CD8-positive, alpha-beta memory T cell (primary cell): ENCODE measurements around the gene ZNF184. TPM values are rescaled to one million over a fixed set of nuclear protein-coding genes. Genes with fewer than 3 reads are reported as not detected.
A peak's percentile ranks its signal among the peaks of the same experiment; 100 is the strongest.

ENCODE experiments used
- CTCF ChIA-PET: fragments of 350-600 bp; sonication (Branson Sonifier 250); formaldehyde crosslinking; loops from one replicate; lab custom pipeline; 2021; ENCODE audit warnings: antibody characterized with exemption; lab: Charles Lee
- POLR2A ChIA-PET: fragments of 350-600 bp; sonication (Branson Sonifier 250); formaldehyde crosslinking; loops from one replicate; lab custom pipeline; 2021; ENCODE audit warnings: antibody characterized with exemption; lab: Charles Lee
- DNase-seq, 5 donors: peaks; one replicate each; pipeline versions ENCODE4 v3.0.0 to v3.0.0-alpha.2; 2020 to 2022; ENCODE audit warnings: mixed read lengths in 1 of 5
- H3K27ac ChIP-seq: one replicate; pipeline ENCODE4 v1.7.0; 2013; ENCODE audit warnings: low read depth, mild to moderate bottlenecking, low read length, moderate library complexity
- H3K27me3 ChIP-seq: 2 replicates; pipeline ENCODE4 v1.7.0; 2013; ENCODE audit warnings: low read length, mild to moderate bottlenecking; ENCODE audit not compliant: insufficient read depth, poor library complexity, severe bottlenecking
- H3K36me3 ChIP-seq: 2 replicates; pipeline ENCODE4 v1.7.0; 2013; ENCODE audit warnings: mild to moderate bottlenecking, low read length, moderate library complexity; ENCODE audit not compliant: insufficient read depth
- H3K4me1 ChIP-seq: 2 replicates; pipeline ENCODE4 v1.7.0; 2013; ENCODE audit warnings: mild to moderate bottlenecking, low read length, moderate library complexity; ENCODE audit not compliant: insufficient read depth
- H3K4me3 ChIP-seq: 2 replicates; pipeline ENCODE4 v1.7.0; 2013; ENCODE audit warnings: mild to moderate bottlenecking, low read length
- H3K9me3 ChIP-seq: 2 replicates; pipeline ENCODE4 v1.7.0; 2013; ENCODE audit warnings: mild to moderate bottlenecking, low read length
- H3K27ac Mint-ChIP-seq, 8 donors: one replicate each; pipeline ENCODE4 v1.8.0; 2020 to 2021; ENCODE audit warnings: mixed read lengths in 8 of 8, mild to moderate bottlenecking in 6 of 8, inconsistent platforms in 3 of 8, moderate library complexity in 3 of 8
- H3K27me3 Mint-ChIP-seq, 2 donors: one replicate each; pipeline ENCODE4 v1.8.0; 2020 to 2021; ENCODE audit warnings: mixed read lengths in 2 of 2, mild to moderate bottlenecking in 1 of 2, moderate library complexity in 1 of 2
- H3K36me3 Mint-ChIP-seq, 3 donors: one replicate each; pipeline ENCODE4 v1.8.0; 2020 to 2021; ENCODE audit warnings: mixed read lengths in 3 of 3, inconsistent platforms in 1 of 3, mild to moderate bottlenecking in 1 of 3
- H3K4me1 Mint-ChIP-seq, 3 donors: one replicate each; pipeline ENCODE4 v1.8.0; 2020 to 2021; ENCODE audit warnings: mixed read lengths in 3 of 3, inconsistent platforms in 1 of 3, mild to moderate bottlenecking in 1 of 3
- H3K4me3 Mint-ChIP-seq, 7 donors: one replicate each; pipeline ENCODE4 v1.8.0; 2020 to 2021; ENCODE audit warnings: mixed read lengths in 7 of 7, mild to moderate bottlenecking in 6 of 7, moderate library complexity in 4 of 7, inconsistent platforms in 2 of 7
- H3K9me3 Mint-ChIP-seq, 5 donors: one replicate each; pipeline ENCODE4 v1.8.0; 2020 to 2022; ENCODE audit warnings: mixed read lengths in 5 of 5, mild to moderate bottlenecking in 3 of 5, moderate library complexity in 2 of 5, inconsistent platforms in 1 of 5
- polyA plus RNA-seq: library from polyadenylated mRNA; unstranded; fragments of 300-500 nt; fragmentation: Illumina TruSeq; gene quantifications from one replicate; pipeline ENCODE4 v1.2.3, GENCODE V29; 2021
- total RNA-seq, 2 experiments: library from RNA; stranded (reverse); gene quantifications; one replicate each; pipeline ENCODE4 v1.2.3, GENCODE V29; 2021

Gene ZNF184
- total and polyA plus RNA-seq, 3 experiments from 2014 or later = 9.7 to 10.8 (median 10.0) TPM

DNA sequence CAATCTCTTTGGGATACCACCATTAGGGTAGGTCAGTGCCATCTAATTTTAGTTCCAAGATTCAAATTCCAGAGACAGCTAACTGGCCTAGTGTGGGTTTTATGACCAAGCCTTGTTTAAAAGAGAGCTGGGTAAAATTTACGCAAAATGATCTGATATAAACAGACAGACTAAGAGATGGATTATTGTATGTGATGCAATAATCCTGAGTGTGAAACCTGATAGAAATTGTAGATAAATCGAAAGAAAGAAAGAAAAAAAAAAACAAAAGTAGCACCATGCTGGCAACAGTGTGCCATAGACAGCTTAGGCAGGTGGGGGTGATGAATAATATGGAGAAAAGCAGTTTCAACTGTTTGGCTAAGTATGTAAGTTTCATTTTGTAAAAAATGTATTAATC is 2.9 kb downstream of the ZNF184 start:
- H3K36me3 ChIP-seq = peaks cover 5% of the 10 kb centered on the region
- CTCF ChIA-PET = interaction anchor here (2.2 kb wide), 1 partner anchor 282 kb away, joined by 5 read pairs; no protein-coding TSS in a partner anchor
- peak overlapping the region in 1 of 7 donors; percentile 28 for H3K4me3 Mint-ChIP-seq

GRCh38 chr6:27468334-27468733 is 4.6 kb downstream of the ZNF184 start:
- H3K36me3 ChIP-seq = peaks cover 10% of the 10 kb centered on the region
- no peaks in the 10 kb centered on the region for H3K9me3 Mint-ChIP-seq
- peak overlapping the region in 5 of 8 donors; percentile 18 to 94 (median 28) for H3K27ac Mint-ChIP-seq
- H3K36me3 Mint-ChIP-seq = peaks cover 17 to 63% (median 23%) of the 10 kb centered on the region in 3 donors
- ChIA-PET CTCF (no interaction called here), POLR2A (no interaction called here)
- DNase-seq = no peak
- no peak overlapping the region for H3K27ac ChIP-seq
- H3K4me1 Mint-ChIP-seq = peaks cover 65 to 87% (median 78%) of the 10 kb centered on the region in 3 donors
- no peaks in the 10 kb centered on the region for H3K27me3 ChIP-seq
- H3K4me3 ChIP-seq = no peak overlapping the region
- H3K4me1 ChIP-seq = peaks cover 19% of the 10 kb centered on the region
- H3K27me3 Mint-ChIP-seq = peaks cover 0 to 7% of the 10 kb centered on the region in 2 donors
- H3K9me3 ChIP-seq = no peaks in the 10 kb centered on the region
- peak overlapping the region in 1 of 7 donors; percentile 22 for H3K4me3 Mint-ChIP-seq

More for the DNA sequence above, 2.9 kb downstream of the ZNF184 start:
- peak overlapping the region in 5 of 8 donors; percentile 18 to 94 (median 57) for H3K27ac Mint-ChIP-seq
- H3K27me3 Mint-ChIP-seq = peaks cover 0 to 7% of the 10 kb centered on the region in 2 donors
- no peaks in the 10 kb centered on the region for H3K9me3 ChIP-seq
- no peak for DNase-seq
- no peak overlapping the region for H3K27ac ChIP-seq
- POLR2A ChIA-PET = no interaction called here
- peaks cover 57 to 73% (median 65%) of the 10 kb centered on the region in 3 donors for H3K4me1 Mint-ChIP-seq
- no peaks in the 10 kb centered on the region for H3K9me3 Mint-ChIP-seq
- peaks cover 19% of the 10 kb centered on the region for H3K4me1 ChIP-seq
- H3K36me3 Mint-ChIP-seq = peaks cover 4 to 52% (median 17%) of the 10 kb centered on the region in 3 donors
- no peak overlapping the region for H3K4me3 ChIP-seq
- H3K27me3 ChIP-seq = no peaks in the 10 kb centered on the region

DNA sequence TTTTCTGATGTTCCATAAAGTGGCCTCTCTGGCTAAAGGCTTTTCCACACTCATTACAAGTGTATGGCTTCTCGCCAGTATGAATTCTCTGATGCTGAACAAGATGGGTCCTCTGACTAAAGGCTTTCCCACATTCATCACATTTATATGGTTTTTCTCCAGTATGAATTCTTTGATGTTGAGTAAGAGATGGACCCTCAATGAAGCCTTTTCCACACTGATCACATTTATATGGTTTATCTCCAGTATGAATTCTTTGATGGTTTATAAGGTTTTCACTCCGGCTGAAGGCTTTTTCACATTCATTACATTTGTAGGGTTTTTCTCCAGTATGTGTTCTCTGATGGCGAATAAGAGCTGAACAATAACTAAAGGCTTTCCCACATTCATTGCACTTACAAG is 20.4 kb downstream of the ZNF184 start:
- H3K9me3 ChIP-seq = peaks cover 82% of the 10 kb centered on the region
- no peaks in the 10 kb centered on the region for H3K4me1 ChIP-seq
- no peaks in the 10 kb centered on the region for H3K27me3 Mint-ChIP-seq
- peaks cover 84 to 98% (median 96%) of the 10 kb centered on the region in 5 donors for H3K9me3 Mint-ChIP-seq
- H3K4me1 Mint-ChIP-seq = peaks cover 0 to 2% (median 0%) of the 10 kb centered on the region in 3 donors
- ChIA-PET POLR2A (no interaction called here), CTCF (no interaction called here)
- H3K4me3 ChIP-seq = peak overlapping the region; percentile 4
- peaks cover 61% of the 10 kb centered on the region for H3K36me3 ChIP-seq
- peaks cover 65 to 91% (median 89%) of the 10 kb centered on the region in 3 donors for H3K36me3 Mint-ChIP-seq
- DNase-seq = no peak
- no peaks in the 10 kb centered on the region for H3K27me3 ChIP-seq
- H3K27ac ChIP-seq = no peak overlapping the region
- no peak overlapping the region for H3K4me3 Mint-ChIP-seq
- H3K27ac Mint-ChIP-seq = no peak overlapping the region

DNA sequence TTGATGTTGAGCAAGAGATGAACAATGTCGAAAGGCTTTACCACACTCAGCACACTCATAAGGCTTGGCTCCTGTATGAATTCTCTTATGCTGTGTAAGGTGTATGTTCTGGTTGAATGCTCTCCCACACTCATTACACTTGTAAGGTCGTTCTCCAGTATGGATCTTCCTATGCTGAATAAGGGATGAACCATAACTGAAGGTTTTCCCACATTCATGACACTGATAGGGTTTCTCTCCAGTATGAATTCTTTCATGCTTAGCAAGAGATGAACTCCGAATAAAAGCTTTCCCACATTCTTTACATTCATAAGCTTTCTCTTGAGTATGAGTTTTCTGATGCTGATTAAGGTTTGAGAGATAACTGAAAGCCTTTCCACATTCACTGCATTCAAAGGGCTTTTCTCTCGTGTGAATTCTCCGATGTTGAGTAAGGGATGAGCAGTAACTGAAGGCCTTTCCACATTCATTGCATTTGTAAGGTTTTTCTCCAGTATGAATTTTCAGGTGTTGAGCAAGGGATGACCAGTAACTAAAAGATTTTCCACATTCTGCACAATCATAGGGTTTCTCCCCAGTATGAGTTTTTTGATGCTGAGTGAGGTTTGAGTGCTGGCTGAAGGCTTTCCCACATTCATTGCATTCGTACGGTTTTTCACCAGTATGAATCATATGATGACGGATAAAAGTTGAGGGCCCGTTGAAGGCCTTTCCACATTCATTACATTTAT is 21.1 kb downstream of the ZNF184 start:
- Mint-ChIP-seq H3K36me3 (peaks cover 59 to 89% (median 84%) of the 10 kb centered on the region in 3 donors), H3K4me3 (no peak overlapping the region), H3K27ac (no peak overlapping the region), H3K27me3 (no peaks in the 10 kb centered on the region), H3K9me3 (peaks cover 84 to 97% (median 94%) of the 10 kb centered on the region in 5 donors), H3K4me1 (peaks cover 0 to 2% (median 0%) of the 10 kb centered on the region in 3 donors)
- Histone ChIP-seq H3K27ac (no peak overlapping the region), H3K9me3 (peaks cover 82% of the 10 kb centered on the region), H3K4me3 (peak overlapping the region; percentile 7), H3K27me3 (no peaks in the 10 kb centered on the region), H3K4me1 (no peaks in the 10 kb centered on the region), H3K36me3 (peaks cover 54% of the 10 kb centered on the region)
- ChIA-PET CTCF (no interaction called here), POLR2A (no interaction called here)
- DNase-seq = no peak

DNA sequence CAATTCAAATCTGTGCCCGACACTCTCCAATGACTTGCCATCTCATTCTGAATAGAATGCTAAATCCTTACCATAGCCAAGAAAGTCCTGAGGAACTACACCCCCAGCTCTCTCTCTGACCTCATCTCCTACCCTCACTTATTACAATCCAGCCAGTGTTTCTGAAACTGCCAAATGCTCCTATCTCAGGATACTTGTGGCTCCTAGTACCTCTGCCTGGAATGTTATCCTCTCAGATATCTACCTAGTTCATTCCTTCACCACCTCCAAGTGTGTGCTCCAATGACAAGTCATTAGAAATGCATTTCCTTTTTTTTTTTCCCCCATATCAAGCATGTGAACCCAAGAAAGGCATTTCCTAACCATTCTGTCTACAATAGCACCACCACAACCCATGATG is 24.4 kb downstream of the ZNF184 start:
- Histone ChIP-seq H3K27me3 (no peaks in the 10 kb centered on the region), H3K9me3 (peaks cover 59% of the 10 kb centered on the region), H3K27ac (no peak overlapping the region), H3K36me3 (peaks cover 21% of the 10 kb centered on the region), H3K4me3 (no peak overlapping the region), H3K4me1 (no peaks in the 10 kb centered on the region)
- no peak overlapping the region for H3K27ac Mint-ChIP-seq
- H3K27me3 Mint-ChIP-seq = no peaks in the 10 kb centered on the region
- peaks cover 25 to 56% (median 55%) of the 10 kb centered on the region in 3 donors for H3K36me3 Mint-ChIP-seq
- peaks cover 61 to 75% (median 67%) of the 10 kb centered on the region in 5 donors for H3K9me3 Mint-ChIP-seq
- POLR2A ChIA-PET = no interaction called here
- no peaks in the 10 kb centered on the region for H3K4me1 Mint-ChIP-seq
- DNase-seq = no peak
- CTCF ChIA-PET = no interaction called here
- H3K4me3 Mint-ChIP-seq = no peak overlapping the region

- no peak for DNase-seq
- ChIA-PET CTCF (no interaction called here), POLR2A (no interaction called here)
- Histone ChIP-seq H3K36me3 (no peaks in the 10 kb centered on the region), H3K4me1 (no peaks in the 10 kb centered on the region), H3K27me3 (no peaks in the 10 kb centered on the region), H3K9me3 (peaks cover 6% of the 10 kb centered on the region), H3K4me3 (no peak overlapping the region), H3K27ac (no peak overlapping the region)
- peaks cover 21 to 49% (median 38%) of the 10 kb centered on the region in 5 donors for H3K9me3 Mint-ChIP-seq
- peaks cover 2 to 35% (median 12%) of the 10 kb centered on the region in 3 donors for H3K36me3 Mint-ChIP-seq
- H3K4me1 Mint-ChIP-seq = no peaks in the 10 kb centered on the region
- H3K4me3 Mint-ChIP-seq = no peak overlapping the region
- H3K27ac Mint-ChIP-seq = no peak overlapping the region
- H3K27me3 Mint-ChIP-seq = no peaks in the 10 kb centered on the region
Observed at GRCh38 chr6:27442932-27443331, 30.0 kb downstream of the ZNF184 start.

GRCh38 chr6:27441001-27441400 is 31.9 kb downstream of the ZNF184 start:
- no peaks in the 10 kb centered on the region for H3K4me1 Mint-ChIP-seq

DNA sequence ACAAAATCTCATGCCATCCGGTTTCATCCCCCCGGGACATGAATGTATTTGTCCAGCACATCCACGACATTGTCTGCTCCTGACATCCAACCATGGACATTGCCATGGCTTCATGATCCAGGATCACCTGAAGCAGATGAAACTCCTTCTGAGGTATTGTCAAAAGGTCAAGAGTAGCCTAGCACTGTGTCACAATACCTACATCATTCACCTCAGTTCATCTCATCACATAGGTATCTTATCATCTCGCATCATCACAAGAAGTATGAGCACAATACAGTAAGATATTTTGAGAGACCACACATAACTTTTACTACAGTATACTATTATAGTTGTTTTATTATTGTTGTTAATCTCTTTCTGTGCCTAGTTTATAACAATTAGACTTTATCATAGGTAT is 33.5 kb downstream of the ZNF184 start:
- no peaks in the 10 kb centered on the region for H3K36me3 ChIP-seq
- H3K9me3 ChIP-seq = peaks cover 2% of the 10 kb centered on the region
- no peak overlapping the region for H3K27ac ChIP-seq
- Mint-ChIP-seq H3K36me3 (peaks cover 1 to 39% (median 2%) of the 10 kb centered on the region in 3 donors), H3K9me3 (peaks cover 9 to 52% (median 37%) of the 10 kb centered on the region in 5 donors), H3K4me1 (no peaks in the 10 kb centered on the region), H3K27ac (no peak overlapping the region), H3K4me3 (no peak overlapping the region), H3K27me3 (peaks cover 6 to 9% of the 10 kb centered on the region in 2 donors)
- no peak overlapping the region for H3K4me3 ChIP-seq
- DNase-seq = no peak
- POLR2A ChIA-PET = no interaction called here
- no peaks in the 10 kb centered on the region for H3K4me1 ChIP-seq
- CTCF ChIA-PET = no interaction called here
- no peaks in the 10 kb centered on the region for H3K27me3 ChIP-seq

More at GRCh38 chr6:27441001-27441400, 31.9 kb downstream of the ZNF184 start:
- Histone ChIP-seq H3K36me3 (no peaks in the 10 kb centered on the region), H3K27ac (no peak overlapping the region), H3K4me3 (no peak overlapping the region), H3K9me3 (peaks cover 6% of the 10 kb centered on the region), H3K27me3 (no peaks in the 10 kb centered on the region), H3K4me1 (no peaks in the 10 kb centered on the region)
- Mint-ChIP-seq H3K27me3 (peaks cover 3 to 4% of the 10 kb centered on the region in 2 donors), H3K27ac (no peak overlapping the region), H3K36me3 (peaks cover 2 to 35% (median 5%) of the 10 kb centered on the region in 3 donors), H3K9me3 (peaks cover 15 to 39% (median 31%) of the 10 kb centered on the region in 5 donors), H3K4me3 (no peak overlapping the region)
- POLR2A ChIA-PET = no interaction called here
- no peak for DNase-seq
- CTCF ChIA-PET = no interaction called here
